Measurements from ENCODE around the gene RIPOR3. TPM values are rescaled to one million over a fixed set of nuclear protein-coding genes. Genes with fewer than 3 reads are reported as not detected.

RIPOR3 gene
- total RNA-seq, 1 experiment from 2014 or later, result 0.46 TPM

DNA sequence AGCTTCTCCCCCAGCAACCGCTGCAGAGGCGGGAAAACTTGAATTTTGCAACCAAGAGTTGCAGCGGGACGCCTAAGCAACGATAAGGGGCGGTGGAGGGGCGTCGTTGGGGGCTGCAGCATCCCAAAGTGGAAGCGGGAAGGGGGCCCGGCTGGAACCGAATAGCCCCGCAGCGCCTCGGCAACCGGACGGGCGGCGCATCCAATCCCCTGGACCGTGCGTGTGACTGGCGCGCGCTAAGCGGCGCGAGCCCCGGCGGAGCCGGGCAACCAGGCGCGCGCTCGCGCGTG lies 39.4 kb upstream of the RIPOR3 start:
- H3K79me2 ChIP-seq (ENCODE audit: insufficient read depth, low read length), result peaks cover 12% of the 10 kb centered on the region; the same call in 1 of the 2 replicates
- peak overlapping the region; percentile 2 for H3K9ac ChIP-seq (ENCODE audit: extremely low read depth, insufficient read length, low read length)
- H2AFZ ChIP-seq (ENCODE audit: low read length), result no peak overlapping the region
- no peak overlapping the region for H2BK5ac ChIP-seq (ENCODE audit: insufficient read length, low read length)
- no peak overlapping the region for H2BK15ac ChIP-seq (ENCODE audit: low read depth, low read length)
- no peak overlapping the region for H2AK5ac ChIP-seq (ENCODE audit: insufficient read length, low read length)
- no peak overlapping the region for H4K91ac ChIP-seq (ENCODE audit: insufficient read length, low read depth, low read length)
- no peak for DNase-seq
- peak overlapping the region; percentile 53 for H3K4me2 ChIP-seq (ENCODE audit: insufficient read depth, insufficient read length, low read length)
- H3K23me2 ChIP-seq (ENCODE audit: insufficient read length, low read depth, low read length, poor library complexity, severe bottlenecking), result peaks cover 4% of the 10 kb centered on the region
- Mint-ChIP-seq H3K36me3 (ENCODE audit: insufficient read depth in 1 of 3, low read depth in 3 of 3) (peaks cover 0 to 17% (median 12%) of the 10 kb centered on the region in 3 experiments; a peak in 5 of 7 replicates), H3K9me3 (no peaks in the 10 kb centered on the region; a peak in 1 of 5 replicates), H3K4me1 (peaks cover 33 to 35% of the 10 kb centered on the region in 2 experiments), H3K27ac (peak overlapping the region; percentile 97 to 99 (median 97)), H3K4me3 (peak overlapping the region; percentile 93), H3K27me3 (ENCODE audit: low read depth) (no peaks in the 10 kb centered on the region; the same call in 1 of the 2 replicates)
- H3K27me3 ChIP-seq (ENCODE audit: insufficient read depth, low read length), result no peaks in the 10 kb centered on the region
- H4K5ac ChIP-seq (ENCODE audit: insufficient read length, low read depth, low read length), result no peak overlapping the region
- H3T11ph ChIP-seq (ENCODE audit: low read length), result no peak overlapping the region
- H3K9me3 ChIP-seq (ENCODE audit: control insufficient read depth, low read depth, low read length), result no peaks in the 10 kb centered on the region
- no peaks in the 10 kb centered on the region for H4K20me1 ChIP-seq (ENCODE audit: control insufficient read depth, insufficient read depth, insufficient read length)
- H2BK20ac ChIP-seq (ENCODE audit: low read depth, low read length, poor library complexity, severe bottlenecking), result no peak overlapping the region
- TF ChIP-seq, protein P1, sequence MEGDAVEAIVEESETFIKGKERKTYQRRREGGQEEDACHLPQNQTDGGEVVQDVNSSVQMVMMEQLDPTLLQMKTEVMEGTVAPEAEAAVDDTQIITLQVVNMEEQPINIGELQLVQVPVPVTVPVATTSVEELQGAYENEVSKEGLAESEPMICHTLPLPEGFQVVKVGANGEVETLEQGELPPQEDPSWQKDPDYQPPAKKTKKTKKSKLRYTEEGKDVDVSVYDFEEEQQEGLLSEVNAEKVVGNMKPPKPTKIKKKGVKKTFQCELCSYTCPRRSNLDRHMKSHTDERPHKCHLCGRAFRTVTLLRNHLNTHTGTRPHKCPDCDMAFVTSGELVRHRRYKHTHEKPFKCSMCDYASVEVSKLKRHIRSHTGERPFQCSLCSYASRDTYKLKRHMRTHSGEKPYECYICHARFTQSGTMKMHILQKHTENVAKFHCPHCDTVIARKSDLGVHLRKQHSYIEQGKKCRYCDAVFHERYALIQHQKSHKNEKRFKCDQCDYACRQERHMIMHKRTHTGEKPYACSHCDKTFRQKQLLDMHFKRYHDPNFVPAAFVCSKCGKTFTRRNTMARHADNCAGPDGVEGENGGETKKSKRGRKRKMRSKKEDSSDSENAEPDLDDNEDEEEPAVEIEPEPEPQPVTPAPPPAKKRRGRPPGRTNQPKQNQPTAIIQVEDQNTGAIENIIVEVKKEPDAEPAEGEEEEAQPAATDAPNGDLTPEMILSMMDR (conservative IDR thresholded peaks at IDR 0.05), result no peak
- H3K4ac ChIP-seq (ENCODE audit: low read depth, low read length), result no peak overlapping the region
- H3K79me1 ChIP-seq (ENCODE audit: insufficient read depth, low read depth, low read length, poor library complexity, severe bottlenecking), result no peaks in the 10 kb centered on the region
- H3K27ac ChIP-seq (ENCODE audit: insufficient read length, low read depth, low read length), result peak overlapping the region; percentile 4
- no peak overlapping the region for H3K23ac ChIP-seq (ENCODE audit: insufficient read length, low read depth, low read length)
- H4K8ac ChIP-seq (replicated peaks; ENCODE audit: insufficient read length, low read depth, low read length), result no peak overlapping the region
- H3K18ac ChIP-seq (ENCODE audit: insufficient read length, low read depth, low read length), result no peak overlapping the region
- H3K14ac ChIP-seq (ENCODE audit: insufficient read depth, low read length), result peak overlapping the region; percentile 33; the same call in 1 of the 2 replicates
- H2BK120ac ChIP-seq (ENCODE audit: low read depth, low read length, poor library complexity, severe bottlenecking), result no peak overlapping the region
- no peak overlapping the region for H2BK12ac ChIP-seq (ENCODE audit: insufficient read length, low read depth, low read length)
- no CpG with 5 or more reads among the region's 35 CpGs for WGBS (ENCODE audit: extremely low coverage, insufficient read length, low lambda C conversion rate)
- H3K56ac ChIP-seq (ENCODE audit: insufficient read length, low read depth, low read length), result no peak overlapping the region
- H3K4me1 ChIP-seq (ENCODE audit: insufficient read depth, low read length), result peaks cover 5% of the 10 kb centered on the region
